ENCODE data around the gene SRSF10. TPM values are rescaled to one million over a fixed set of nuclear protein-coding genes. Genes with fewer than 3 reads are reported as not detected.

SRSF10 gene
- polyA plus RNA-seq, 3 donors, result 66.6 to 76.2 (median 75.6) TPM

- Histone ChIP-seq H3K27ac (ENCODE audit: low read depth in 1 of 2, low read length in 2 of 2) (no peak overlapping the region), H3K36me3 (replicated peaks in 1 of 2; ENCODE audit: control insufficient read depth in 1 of 2, insufficient read depth in 2 of 2, low read length in 2 of 2) (no peaks in the 10 kb centered on the region), H3K4me1 (ENCODE audit: control insufficient read depth in 1 of 2, insufficient read depth in 2 of 2, low read length in 2 of 2) (peaks cover 7 to 12% of the 10 kb centered on the region in 2 donors), H4K20me1 (ENCODE audit: insufficient read depth, low read length) (peaks cover 1% of the 10 kb centered on the region), H2AFZ (ENCODE audit: insufficient read depth, low read depth, low read length, poor library complexity, severe bottlenecking) (no peak overlapping the region), H3K9me3 (replicated peaks in 1 of 2; ENCODE audit: control insufficient read depth in 1 of 2, insufficient read depth in 1 of 2, low read length in 2 of 2) (no peaks in the 10 kb centered on the region), H3K79me2 (ENCODE audit: insufficient read depth, low read length) (peaks cover 6% of the 10 kb centered on the region), H3K9ac (ENCODE audit: insufficient read depth, low read length, poor library complexity, severe bottlenecking) (no peak overlapping the region), H3K27me3 (ENCODE audit: control insufficient read depth in 2 of 2, insufficient read depth in 2 of 2, low read length in 2 of 2) (no peaks in the 10 kb centered on the region), H3K4me3 (replicated peaks in 1 of 3; ENCODE audit: low read depth in 2 of 3, low read length in 3 of 3) (no peak overlapping the region), H3K4me2 (replicated peaks; ENCODE audit: extremely low read depth, low read length, poor library complexity, severe bottlenecking) (no peak overlapping the region)
- H3K27ac Mint-ChIP-seq, result no peak overlapping the region
- no peak overlapping the region for H3K4me3 Mint-ChIP-seq
- H3K4me1 Mint-ChIP-seq, result peaks cover 9% of the 10 kb centered on the region
- no peaks in the 10 kb centered on the region for H3K9me3 Mint-ChIP-seq
- no peaks in the 10 kb centered on the region for H3K36me3 Mint-ChIP-seq
- WGBS (ENCODE audit: insufficient coverage), result no CpG with 5 or more reads among the region's 5 CpGs
- intact Hi-C loops (cut with micrococcal nuclease), result no loop called here
- DNase-seq, result no peak
- H3K27me3 Mint-ChIP-seq (ENCODE audit: low read depth in 3 of 3), result peaks cover 0 to 2% (median 0%) of the 10 kb centered on the region in 3 donors
- no peak for TF ChIP-seq CTCF (IDR thresholded peaks at IDR 0.05)
Observed at GRCh38 chr1:23984417-23985186, 4.5 kb upstream of the SRSF10 start.

- no peaks in the 10 kb centered on the region for H3K9me3 Mint-ChIP-seq
- H3K27ac Mint-ChIP-seq, result peak overlapping the region; percentile 89 to 98 (median 96)
- Histone ChIP-seq H3K4me3 (replicated peaks in 1 of 3; ENCODE audit: low read depth in 2 of 3, low read length in 3 of 3) (peak overlapping the region; percentile 72 to 95 (median 93)), H3K27me3 (ENCODE audit: control insufficient read depth in 2 of 2, insufficient read depth in 2 of 2, low read length in 2 of 2) (no peaks in the 10 kb centered on the region), H3K36me3 (replicated peaks in 1 of 2; ENCODE audit: control insufficient read depth in 1 of 2, insufficient read depth in 2 of 2, low read length in 2 of 2) (peaks cover 9 to 20% of the 10 kb centered on the region in 2 donors), H3K9me3 (replicated peaks in 1 of 2; ENCODE audit: control insufficient read depth in 1 of 2, insufficient read depth in 1 of 2, low read length in 2 of 2) (no peaks in the 10 kb centered on the region), H3K4me1 (ENCODE audit: control insufficient read depth in 1 of 2, insufficient read depth in 2 of 2, low read length in 2 of 2) (peaks cover 22 to 39% of the 10 kb centered on the region in 2 donors), H3K9ac (ENCODE audit: insufficient read depth, low read length, poor library complexity, severe bottlenecking) (peak overlapping the region; percentile 98), H3K27ac (ENCODE audit: low read depth in 1 of 2, low read length in 2 of 2) (peak overlapping the region; percentile 94 to 98), H2AFZ (ENCODE audit: insufficient read depth, low read depth, low read length, poor library complexity, severe bottlenecking) (peak overlapping the region; percentile 92), H4K20me1 (ENCODE audit: insufficient read depth, low read length) (peaks cover 33% of the 10 kb centered on the region), H3K4me2 (replicated peaks; ENCODE audit: extremely low read depth, low read length, poor library complexity, severe bottlenecking) (peak overlapping the region; percentile 84), H3K79me2 (ENCODE audit: insufficient read depth, low read length) (peaks cover 45% of the 10 kb centered on the region)
- TF ChIP-seq CTCF (IDR thresholded peaks at IDR 0.05), result no peak
- 20% methylated on average over 1 of the region's 6 CpGs for WGBS (ENCODE audit: insufficient coverage)
- DNase-seq, result peak; percentile 46 to 54 (median 50)
- H3K4me1 Mint-ChIP-seq, result peaks cover 40% of the 10 kb centered on the region
- peaks cover 7 to 10% of the 10 kb centered on the region in 2 donors for H3K36me3 Mint-ChIP-seq
- H3K27me3 Mint-ChIP-seq (ENCODE audit: low read depth in 3 of 3), result peaks cover 0 to 2% (median 0%) of the 10 kb centered on the region in 3 donors
- intact Hi-C loops (cut with micrococcal nuclease), result no loop called here
- peak overlapping the region; percentile 82 to 97 for H3K4me3 Mint-ChIP-seq
Observed at GRCh38 chr1:23980728-23981070, 572 bp upstream of the SRSF10 start.
